Measurements from ENCODE around the gene GPR176. TPM values are rescaled to one million over a fixed set of nuclear protein-coding genes. Genes with fewer than 3 reads are reported as not detected.

The GPR176 gene
- total RNA-seq, 4 donors from 2014 or later = 1.7 to 8.4 (median 5.4) TPM

DNA sequence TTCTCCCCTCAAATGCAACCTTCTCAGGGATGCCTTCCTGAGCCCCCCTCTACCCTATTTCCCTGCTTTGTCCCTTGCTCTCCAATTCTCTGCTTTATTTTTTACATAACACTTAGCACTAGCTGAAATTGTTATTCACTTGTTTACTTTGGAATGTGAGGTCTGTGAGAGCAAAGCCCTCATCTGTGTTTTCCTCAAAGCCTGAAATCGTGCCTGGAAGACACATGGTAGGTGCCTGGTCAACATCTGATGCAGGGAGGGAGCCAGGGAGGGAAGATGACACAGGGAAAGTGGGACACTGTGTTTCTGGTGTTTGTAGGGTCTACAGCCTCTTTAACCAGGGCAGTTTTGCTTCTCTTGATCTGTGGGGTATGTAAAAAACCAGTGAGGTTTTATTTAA is 37.4 kb upstream of the GPR176 start:
- intact Hi-C loops (cut with DNase I) = no loop called here
- Histone ChIP-seq H3K4me1 (no peaks in the 10 kb centered on the region), H3K36me3 (peaks cover 49 to 100% (median 84%) of the 10 kb centered on the region in 4 donors), H3K4me3 (no peak overlapping the region), H3K9me3 (no peaks in the 10 kb centered on the region), H3K27ac (replicated peaks in 1 of 4) (no peak overlapping the region), H3K27me3 (no peaks in the 10 kb centered on the region)
- DNase-seq (ENCODE audit: extremely low spot score) = no peak
- TF ChIP-seq POLR2A (IDR thresholded peaks at IDR 0.05; ENCODE audit: low read depth) = no peak
- TF ChIP-seq, protein P1, sequence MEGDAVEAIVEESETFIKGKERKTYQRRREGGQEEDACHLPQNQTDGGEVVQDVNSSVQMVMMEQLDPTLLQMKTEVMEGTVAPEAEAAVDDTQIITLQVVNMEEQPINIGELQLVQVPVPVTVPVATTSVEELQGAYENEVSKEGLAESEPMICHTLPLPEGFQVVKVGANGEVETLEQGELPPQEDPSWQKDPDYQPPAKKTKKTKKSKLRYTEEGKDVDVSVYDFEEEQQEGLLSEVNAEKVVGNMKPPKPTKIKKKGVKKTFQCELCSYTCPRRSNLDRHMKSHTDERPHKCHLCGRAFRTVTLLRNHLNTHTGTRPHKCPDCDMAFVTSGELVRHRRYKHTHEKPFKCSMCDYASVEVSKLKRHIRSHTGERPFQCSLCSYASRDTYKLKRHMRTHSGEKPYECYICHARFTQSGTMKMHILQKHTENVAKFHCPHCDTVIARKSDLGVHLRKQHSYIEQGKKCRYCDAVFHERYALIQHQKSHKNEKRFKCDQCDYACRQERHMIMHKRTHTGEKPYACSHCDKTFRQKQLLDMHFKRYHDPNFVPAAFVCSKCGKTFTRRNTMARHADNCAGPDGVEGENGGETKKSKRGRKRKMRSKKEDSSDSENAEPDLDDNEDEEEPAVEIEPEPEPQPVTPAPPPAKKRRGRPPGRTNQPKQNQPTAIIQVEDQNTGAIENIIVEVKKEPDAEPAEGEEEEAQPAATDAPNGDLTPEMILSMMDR (IDR thresholded peaks at IDR 0.05) = no peak
- no peak for TF ChIP-seq EP300 (IDR thresholded peaks at IDR 0.05)
- no peak for TF ChIP-seq POLR2AphosphoS5 (IDR thresholded peaks at IDR 0.05)
- 64% methylated on average over 1 of the region's 1 CpG for WGBS

DNA sequence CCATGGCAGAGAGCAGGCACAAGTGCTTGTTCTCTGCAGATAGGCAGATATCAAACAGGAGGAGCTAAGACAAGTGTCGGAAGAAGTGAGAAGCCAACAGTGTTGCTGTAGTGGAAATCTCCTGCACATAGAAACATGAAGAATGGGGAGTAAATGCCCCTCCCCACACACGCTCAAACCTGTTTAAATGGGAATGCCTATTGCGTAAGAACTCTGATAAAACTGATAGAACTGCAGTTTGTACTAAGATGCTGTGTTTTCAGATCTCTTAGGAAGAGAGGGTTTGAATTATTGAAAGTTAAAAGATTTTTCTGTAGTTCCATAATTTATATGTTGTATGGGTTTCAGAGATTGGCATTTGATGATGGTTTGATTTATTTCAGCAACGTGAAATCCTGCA is 33.5 kb upstream of the GPR176 start:
- no peaks in the 10 kb centered on the region for H3K9me3 ChIP-seq
- no peak for DNase-seq (ENCODE audit: extremely low spot score)
- intact Hi-C loops (cut with DNase I) = loop anchor here (5.0 kb wide), 1 partner anchor 64 kb away; no protein-coding TSS in a partner anchor
- H3K36me3 ChIP-seq = peaks cover 41 to 98% (median 78%) of the 10 kb centered on the region in 4 donors
- no peak overlapping the region for H3K4me3 ChIP-seq
- 84% methylated on average over 4 of the region's 4 CpGs for WGBS
- H3K27me3 ChIP-seq = no peaks in the 10 kb centered on the region
- TF ChIP-seq POLR2AphosphoS5 (IDR thresholded peaks at IDR 0.05) (no peak), POLR2A (IDR thresholded peaks at IDR 0.05; ENCODE audit: low read depth) (no peak), EP300 (IDR thresholded peaks at IDR 0.05) (no peak)
- TF ChIP-seq, protein P1 (IDR thresholded peaks at IDR 0.05) = no peak
- H3K27ac ChIP-seq (replicated peaks in 1 of 4) = no peak overlapping the region
- no peaks in the 10 kb centered on the region for H3K4me1 ChIP-seq

DNA sequence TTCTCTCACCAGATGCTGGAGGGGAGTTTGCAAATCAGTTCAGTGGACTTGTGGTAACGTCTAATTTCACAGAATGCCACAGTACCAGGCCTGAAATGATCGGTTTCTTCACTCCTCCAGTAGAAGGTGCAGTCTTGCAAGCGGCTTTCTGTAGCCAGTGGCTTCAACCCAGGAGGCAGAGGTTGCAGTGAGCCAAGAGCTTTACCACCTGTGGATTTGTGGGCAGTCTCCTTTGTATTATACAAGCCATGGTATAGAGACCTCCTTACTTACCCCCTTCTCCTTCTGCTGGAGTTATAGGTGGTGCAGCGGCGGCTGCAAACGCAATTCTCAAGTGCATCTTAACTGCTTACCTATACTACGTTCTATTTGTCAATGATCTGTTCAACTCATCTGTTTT is 31.5 kb upstream of the GPR176 start:
- intact Hi-C loops (cut with DNase I) = loop anchor here (5.0 kb wide), 1 partner anchor 66 kb away; no protein-coding TSS in a partner anchor
- no peaks in the 10 kb centered on the region for H3K9me3 ChIP-seq
- no peak for TF ChIP-seq POLR2A (IDR thresholded peaks at IDR 0.05; ENCODE audit: low read depth)
- no peak for TF ChIP-seq EP300 (IDR thresholded peaks at IDR 0.05)
- DNase-seq (ENCODE audit: extremely low spot score) = no peak
- H3K4me3 ChIP-seq = no peak overlapping the region
- no peak overlapping the region for H3K27ac ChIP-seq (replicated peaks in 1 of 4)
- 92% methylated on average over 7 of the region's 7 CpGs for WGBS
- H3K4me1 ChIP-seq = no peaks in the 10 kb centered on the region
- H3K27me3 ChIP-seq = no peaks in the 10 kb centered on the region
- peaks cover 31 to 93% (median 66%) of the 10 kb centered on the region in 4 donors for H3K36me3 ChIP-seq

DNA sequence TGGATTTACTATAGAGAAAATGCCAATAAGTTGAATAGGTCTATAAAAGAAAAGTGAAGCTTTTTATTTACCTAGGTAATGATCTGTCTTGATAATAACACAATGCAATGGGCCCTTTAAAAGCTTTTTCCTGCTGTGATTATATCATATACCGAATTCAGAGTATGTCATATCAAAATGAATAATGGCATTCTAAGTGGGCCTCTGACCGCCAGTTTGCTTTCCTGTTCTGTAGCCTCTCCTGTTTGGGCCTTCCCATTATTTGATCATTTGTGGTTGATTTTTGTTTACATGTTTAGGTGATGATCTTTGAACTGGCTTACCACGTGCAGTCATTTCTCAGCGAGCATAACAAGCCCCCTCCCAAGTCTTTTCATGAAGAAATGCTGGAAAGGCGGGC is 28.8 kb upstream of the GPR176 start:
- H3K27me3 ChIP-seq = no peaks in the 10 kb centered on the region
- H3K9me3 ChIP-seq = no peaks in the 10 kb centered on the region
- whole genome bisulfite sequencing = 78% methylated on average over 5 of the region's 5 CpGs
- intact Hi-C loops (cut with DNase I) = no loop called here
- H3K27ac ChIP-seq (replicated peaks in 1 of 4) = no peak overlapping the region
- peaks cover 0 to 13% (median 8%) of the 10 kb centered on the region in 4 donors for H3K4me1 ChIP-seq
- DNase-seq (ENCODE audit: extremely low spot score) = no peak
- peaks cover 8 to 87% (median 63%) of the 10 kb centered on the region in 4 donors for H3K36me3 ChIP-seq
- TF ChIP-seq, protein P1 (IDR thresholded peaks at IDR 0.05) = no peak
- TF ChIP-seq EP300 (IDR thresholded peaks at IDR 0.05) = no peak
- TF ChIP-seq POLR2A (IDR thresholded peaks at IDR 0.05; ENCODE audit: low read depth) = no peak
- TF ChIP-seq POLR2AphosphoS5 (IDR thresholded peaks at IDR 0.05) = no peak
- no peak overlapping the region for H3K4me3 ChIP-seq

DNA sequence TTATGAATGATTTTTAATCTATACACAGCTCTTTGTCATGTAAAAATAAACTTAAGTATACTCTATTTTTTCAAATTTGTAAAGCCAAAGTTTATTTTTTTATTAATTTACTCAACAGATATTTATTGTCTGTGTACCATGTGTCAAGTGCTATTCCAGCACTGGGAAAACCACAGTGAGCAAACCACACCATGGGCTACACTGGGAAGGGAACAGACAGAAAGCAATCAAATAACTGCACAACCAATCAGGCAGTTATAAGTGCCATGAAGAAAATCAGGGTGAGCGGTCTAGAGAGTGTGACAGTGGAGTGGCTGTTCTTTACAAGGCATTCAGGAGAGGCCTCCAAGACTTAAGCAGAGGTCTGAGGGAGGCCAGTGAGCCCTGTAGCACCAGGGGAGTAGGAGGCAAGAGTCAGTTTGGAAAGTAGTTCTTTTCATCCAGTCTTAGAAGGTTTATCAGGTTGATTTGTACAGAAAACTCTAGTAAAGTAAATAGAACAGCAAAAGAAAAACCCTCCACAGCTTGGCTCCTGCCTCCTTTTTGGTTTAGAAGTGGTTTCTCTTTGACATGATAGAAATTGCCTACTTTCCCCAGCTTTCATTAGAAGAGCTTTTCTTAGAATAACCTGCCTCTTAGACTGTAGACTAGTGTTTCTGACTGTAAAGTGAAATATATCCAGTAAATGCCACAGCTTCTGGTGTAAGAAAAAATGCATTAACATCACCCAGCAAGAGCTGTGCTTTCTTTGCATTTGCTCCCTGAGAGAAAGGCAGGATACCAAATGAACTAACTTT is 27.5 kb upstream of the GPR176 start:
- Histone ChIP-seq H3K27me3 (no peaks in the 10 kb centered on the region), H3K4me1 (peaks cover 0 to 14% (median 8%) of the 10 kb centered on the region in 4 donors), H3K36me3 (peaks cover 6 to 80% (median 62%) of the 10 kb centered on the region in 4 donors), H3K9me3 (no peaks in the 10 kb centered on the region), H3K4me3 (no peak overlapping the region), H3K27ac (replicated peaks in 1 of 4) (no peak overlapping the region)
- 94% methylated on average over 1 of the region's 1 CpG for WGBS
- intact Hi-C loops (cut with DNase I) = no loop called here
- TF ChIP-seq POLR2AphosphoS5 (IDR thresholded peaks at IDR 0.05) (no peak), EP300 (IDR thresholded peaks at IDR 0.05) (no peak), POLR2A (IDR thresholded peaks at IDR 0.05; ENCODE audit: low read depth) (no peak)
- TF ChIP-seq, protein P1 (IDR thresholded peaks at IDR 0.05) = no peak
- no peak for DNase-seq (ENCODE audit: extremely low spot score)
